Muscle of leg (tissue), 11 donors: ENCODE results near the gene RHEB. TPM values are rescaled to one million over a fixed set of nuclear protein-coding genes. Genes with fewer than 3 reads are reported as not detected.

Source experiments
- DNase-seq: peaks from one replicate; pipeline ENCODE4 v3.0.0; 2013
- H3K27ac ChIP-seq: one replicate; pipeline ENCODE4 v1.5.1; 2013; ENCODE audit warnings: mild to moderate bottlenecking, low read length, control low read depth
- H3K27me3 ChIP-seq: one replicate; pipeline ENCODE4 v1.6.1; 2013; ENCODE audit warnings: low read length; ENCODE audit not compliant: control insufficient read depth, insufficient read depth
- H3K36me3 ChIP-seq: one replicate; pipeline ENCODE4 v1.6.1; 2013; ENCODE audit warnings: low read length; ENCODE audit not compliant: control insufficient read depth, insufficient read depth
- H3K4me1 ChIP-seq: one replicate; pipeline ENCODE4 v1.6.1; 2013; ENCODE audit warnings: low read length; ENCODE audit not compliant: control insufficient read depth, insufficient read depth
- H3K4me3 ChIP-seq: one replicate; pipeline ENCODE4 v1.5.1; 2013; ENCODE audit warnings: low read length, control low read depth
- H3K9me3 ChIP-seq: replicated peaks from 2 replicates; pipeline ENCODE4 v1.6.1; 2013; ENCODE audit warnings: low read depth, low read length; ENCODE audit not compliant: control insufficient read depth
- WGBS: methylation state at CpG from one replicate; pipeline ENCODE4 v1.1.5; 2013; ENCODE audit warnings: missing lambda C conversion rate; ENCODE audit not compliant: insufficient coverage; 5-methylcytosine and 5-hydroxymethylcytosine counted together
- polyA plus RNA-seq, 8 donors: library from polyadenylated mRNA; unstranded; fragments of 120-200 nt; gene quantifications; one replicate each; pipeline versions ENCODE4 v1.2.1 to v1.2.3, GENCODE V29; 2013; ENCODE audit warnings: inconsistent platforms in 1 of 8, low replicate concordance in 1 of 8; ENCODE audit not compliant: insufficient read length in 8 of 8, insufficient read depth in 1 of 8
- total RNA-seq: library from RNA; stranded (reverse); fragments of 120-200 nt; gene quantifications from one replicate; pipeline ENCODE4 v1.2.4, GENCODE V29; 2013

Gene RHEB
- total and polyA plus RNA-seq, 9 donors = 75.6 to 101 (median 83.6) TPM

GRCh38 chr7:151442776-151443496 is 76.8 kb downstream of the RHEB start:
- H3K9me3 ChIP-seq = peaks cover 2% of the 10 kb centered on the region
- peaks cover 24% of the 10 kb centered on the region for H3K27me3 ChIP-seq
- 55% methylated on average over 3 of the region's 10 CpGs for WGBS
- DNase-seq = no peak
- H3K4me1 ChIP-seq = peaks cover 22% of the 10 kb centered on the region
- H3K27ac ChIP-seq = no peak overlapping the region
- no peak overlapping the region for H3K4me3 ChIP-seq
- H3K36me3 ChIP-seq = no peaks in the 10 kb centered on the region

- Histone ChIP-seq H3K4me3 (no peak overlapping the region), H3K27ac (no peak overlapping the region), H3K9me3 (peaks cover 2% of the 10 kb centered on the region), H3K36me3 (no peaks in the 10 kb centered on the region), H3K27me3 (peaks cover 22% of the 10 kb centered on the region), H3K4me1 (peaks cover 36% of the 10 kb centered on the region)
- no peak for DNase-seq
- 44% methylated on average over 5 of the region's 10 CpGs for WGBS
Observed at GRCh38 chr7:151440799-151441445, 78.8 kb downstream of the RHEB start.

- WGBS = 11% methylated on average over 35 of the region's 51 CpGs
- Histone ChIP-seq H3K9me3 (peaks cover 2% of the 10 kb centered on the region), H3K27ac (no peak within 1 kb of the TSS), H3K4me3 (peak within 1 kb of the TSS; percentile 13), H3K27me3 (peaks cover 22% of the 10 kb centered on the region), H3K4me1 (peaks cover 42% of the 10 kb centered on the region), H3K36me3 (no peaks in the 10 kb centered on the region)
- no peak for DNase-seq
Observed at GRCh38 chr7:151439855-151440798, 79.6 kb downstream of the RHEB start, which contains the start of gene CRYGN. TSS of gene CRYGN (minus strand) at chr7:151440141. CDS start at chr7:151439917, 224 bp downstream.

- 91% methylated on average over 9 of the region's 17 CpGs for WGBS
- Histone ChIP-seq H3K4me1 (peaks cover 42% of the 10 kb centered on the region), H3K27me3 (peaks cover 22% of the 10 kb centered on the region), H3K36me3 (no peaks in the 10 kb centered on the region), H3K27ac (no peak overlapping the region), H3K9me3 (peaks cover 2% of the 10 kb centered on the region), H3K4me3 (no peak overlapping the region)
- DNase-seq = no peak
Observed at GRCh38 chr7:151438864-151439601, 80.7 kb downstream of the RHEB start.

GRCh38 chr7:151437866-151438516 is 81.7 kb downstream of the RHEB start:
- 90% methylated on average over 20 of the region's 23 CpGs for WGBS
- H3K4me1 ChIP-seq = peaks cover 42% of the 10 kb centered on the region
- H3K36me3 ChIP-seq = no peaks in the 10 kb centered on the region
- H3K4me3 ChIP-seq = no peak overlapping the region
- peaks cover 22% of the 10 kb centered on the region for H3K27me3 ChIP-seq
- peaks cover 2% of the 10 kb centered on the region for H3K9me3 ChIP-seq
- DNase-seq = no peak
- no peak overlapping the region for H3K27ac ChIP-seq

GRCh38 chr7:151437159-151437553 is 82.5 kb downstream of the RHEB start:
- Histone ChIP-seq H3K9me3 (no peaks in the 10 kb centered on the region), H3K4me1 (peaks cover 41% of the 10 kb centered on the region), H3K36me3 (no peaks in the 10 kb centered on the region), H3K27me3 (peaks cover 22% of the 10 kb centered on the region), H3K4me3 (no peak overlapping the region), H3K27ac (peak overlapping the region; percentile 20)
- WGBS = 84% methylated on average over 11 of the region's 13 CpGs
- DNase-seq = no peak

GRCh38 chr7:151436446-151437158 is 83.1 kb downstream of the RHEB start:
- Histone ChIP-seq H3K27ac (peak overlapping the region; percentile 60), H3K27me3 (peaks cover 22% of the 10 kb centered on the region), H3K4me3 (no peak overlapping the region), H3K9me3 (no peaks in the 10 kb centered on the region), H3K4me1 (peaks cover 41% of the 10 kb centered on the region), H3K36me3 (no peaks in the 10 kb centered on the region)
- peak; percentile 83 for DNase-seq
- WGBS = 58% methylated on average over 6 of the region's 9 CpGs

- DNase-seq = no peak
- Histone ChIP-seq H3K4me1 (peaks cover 37% of the 10 kb centered on the region), H3K9me3 (no peaks in the 10 kb centered on the region), H3K36me3 (no peaks in the 10 kb centered on the region), H3K27ac (no peak overlapping the region), H3K4me3 (no peak overlapping the region), H3K27me3 (peaks cover 20% of the 10 kb centered on the region)
- 89% methylated on average over 9 of the region's 15 CpGs for WGBS
Observed at GRCh38 chr7:151435971-151436370, 83.7 kb downstream of the RHEB start.
